ENCODE results near the gene LGALS8. TPM values are rescaled to one million over a fixed set of nuclear protein-coding genes. Genes with fewer than 3 reads are reported as not detected.

Gene LGALS8
- total RNA-seq, 4 donors from 2014 or later = 32.8 to 83.3 (median 51.9) TPM

DNA sequence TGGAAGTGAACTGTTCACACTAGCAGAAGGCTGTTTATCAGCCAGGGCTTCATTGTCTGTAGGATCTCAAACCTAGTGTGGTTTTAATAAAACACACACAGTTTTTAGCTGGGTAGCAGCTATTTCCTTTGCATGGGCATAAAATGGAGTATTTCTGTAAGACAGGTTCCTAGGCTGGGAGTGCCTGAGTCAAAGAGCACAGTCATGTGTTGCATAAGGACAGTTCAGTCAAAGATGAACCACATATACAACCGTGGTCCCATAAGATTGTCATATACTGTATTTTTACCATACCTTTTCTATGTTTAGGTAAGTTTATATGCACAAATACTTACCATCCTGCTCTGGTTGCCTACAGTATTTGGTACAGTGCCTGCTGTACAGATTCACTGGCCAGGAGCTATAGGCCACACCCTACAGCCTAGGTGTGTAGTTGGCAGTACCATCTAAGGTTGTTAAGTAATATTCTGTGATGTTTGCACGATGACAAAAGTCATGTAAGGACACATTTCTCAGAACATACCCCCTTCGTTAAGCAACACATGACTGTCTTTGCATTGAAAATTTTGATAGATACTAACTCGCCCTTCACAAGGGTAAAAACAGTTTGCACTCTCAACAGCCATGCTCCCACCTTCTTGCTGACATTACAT is 17.2 kb downstream of the LGALS8 start:
- 87% methylated on average over 4 of the region's 4 CpGs for WGBS
- Histone ChIP-seq H3K4me1 (no peaks in the 10 kb centered on the region), H3K27ac (replicated peaks in 1 of 4) (no peak overlapping the region), H3K36me3 (peaks cover 16 to 95% (median 76%) of the 10 kb centered on the region in 4 donors), H3K4me3 (no peak overlapping the region), H3K9me3 (no peaks in the 10 kb centered on the region), H3K27me3 (no peaks in the 10 kb centered on the region)
- intact Hi-C loops (cut with DNase I) = no loop called here
- no peak for DNase-seq (ENCODE audit: extremely low spot score)
- TF ChIP-seq POLR2AphosphoS5 (IDR thresholded peaks at IDR 0.05) (no peak), POLR2A (IDR thresholded peaks at IDR 0.05; ENCODE audit: low read depth) (no peak), EP300 (IDR thresholded peaks at IDR 0.05) (no peak)
- TF ChIP-seq, protein P1, sequence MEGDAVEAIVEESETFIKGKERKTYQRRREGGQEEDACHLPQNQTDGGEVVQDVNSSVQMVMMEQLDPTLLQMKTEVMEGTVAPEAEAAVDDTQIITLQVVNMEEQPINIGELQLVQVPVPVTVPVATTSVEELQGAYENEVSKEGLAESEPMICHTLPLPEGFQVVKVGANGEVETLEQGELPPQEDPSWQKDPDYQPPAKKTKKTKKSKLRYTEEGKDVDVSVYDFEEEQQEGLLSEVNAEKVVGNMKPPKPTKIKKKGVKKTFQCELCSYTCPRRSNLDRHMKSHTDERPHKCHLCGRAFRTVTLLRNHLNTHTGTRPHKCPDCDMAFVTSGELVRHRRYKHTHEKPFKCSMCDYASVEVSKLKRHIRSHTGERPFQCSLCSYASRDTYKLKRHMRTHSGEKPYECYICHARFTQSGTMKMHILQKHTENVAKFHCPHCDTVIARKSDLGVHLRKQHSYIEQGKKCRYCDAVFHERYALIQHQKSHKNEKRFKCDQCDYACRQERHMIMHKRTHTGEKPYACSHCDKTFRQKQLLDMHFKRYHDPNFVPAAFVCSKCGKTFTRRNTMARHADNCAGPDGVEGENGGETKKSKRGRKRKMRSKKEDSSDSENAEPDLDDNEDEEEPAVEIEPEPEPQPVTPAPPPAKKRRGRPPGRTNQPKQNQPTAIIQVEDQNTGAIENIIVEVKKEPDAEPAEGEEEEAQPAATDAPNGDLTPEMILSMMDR (IDR thresholded peaks at IDR 0.05) = no peak

DNA sequence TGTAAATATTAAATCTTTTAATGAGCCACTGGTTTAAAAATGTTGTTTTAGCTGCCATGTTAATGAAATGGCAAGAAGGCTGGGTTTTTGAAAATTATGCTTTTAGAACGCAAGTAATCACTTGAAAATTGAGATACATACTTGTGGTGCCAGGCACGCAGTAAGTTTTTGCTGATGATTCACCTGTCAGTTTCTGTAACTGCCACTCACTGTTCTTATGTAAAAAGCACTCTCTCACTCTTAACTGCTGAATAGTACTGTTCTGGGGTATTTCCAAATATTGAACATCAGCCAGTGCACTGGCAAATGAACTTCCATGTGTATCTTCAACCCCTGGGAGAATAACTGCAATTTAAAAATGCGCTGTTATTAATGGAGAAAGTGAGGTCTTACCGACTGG is 17.9 kb downstream of the LGALS8 start:
- Histone ChIP-seq H3K27me3 (no peaks in the 10 kb centered on the region), H3K27ac (replicated peaks in 1 of 4) (no peak overlapping the region), H3K36me3 (peaks cover 16 to 95% (median 82%) of the 10 kb centered on the region in 4 donors), H3K4me1 (no peaks in the 10 kb centered on the region), H3K9me3 (no peaks in the 10 kb centered on the region), H3K4me3 (no peak overlapping the region)
- WGBS = 92% methylated on average over 4 of the region's 4 CpGs
- intact Hi-C loops (cut with DNase I) = no loop called here
- TF ChIP-seq EP300 (IDR thresholded peaks at IDR 0.05) (no peak), POLR2A (IDR thresholded peaks at IDR 0.05; ENCODE audit: low read depth) (no peak), POLR2AphosphoS5 (IDR thresholded peaks at IDR 0.05) (no peak)
- DNase-seq (ENCODE audit: extremely low spot score) = no peak

DNA sequence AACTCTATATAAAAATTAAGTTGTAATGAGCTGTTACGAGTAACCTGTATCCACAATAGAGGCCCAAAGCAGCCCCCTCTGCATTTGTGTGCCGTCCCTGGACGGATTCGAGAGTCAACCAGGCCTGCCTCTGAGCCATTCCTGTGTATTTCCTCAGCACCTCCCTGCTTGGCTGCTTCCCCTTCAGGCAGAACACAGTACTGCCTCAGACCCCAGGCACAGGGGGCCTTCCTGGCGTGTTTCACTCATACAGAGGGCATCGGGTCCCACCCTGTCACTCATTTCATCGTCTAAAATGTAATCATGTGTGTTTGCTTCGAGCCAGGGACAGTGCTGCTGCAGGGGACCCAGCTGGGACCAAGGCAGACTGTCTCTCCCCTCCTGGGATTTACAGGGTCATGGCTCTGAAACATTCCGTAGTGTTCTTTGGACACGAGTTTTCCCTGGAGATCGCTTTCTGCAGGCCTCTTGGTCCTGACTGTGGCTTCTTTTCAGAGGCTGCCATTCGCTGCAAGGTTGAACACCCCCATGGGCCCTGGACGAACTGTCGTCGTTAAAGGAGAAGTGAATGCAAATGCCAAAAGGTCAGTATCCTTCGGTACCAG is 19.4 kb downstream of the LGALS8 start:
- Histone ChIP-seq H3K36me3 (peaks cover 27 to 100% (median 88%) of the 10 kb centered on the region in 4 donors), H3K4me3 (no peak overlapping the region), H3K4me1 (no peaks in the 10 kb centered on the region), H3K27me3 (no peaks in the 10 kb centered on the region), H3K9me3 (no peaks in the 10 kb centered on the region), H3K27ac (replicated peaks in 1 of 4) (no peak overlapping the region)
- TF ChIP-seq POLR2A (IDR thresholded peaks at IDR 0.05; ENCODE audit: low read depth) (no peak), POLR2AphosphoS5 (IDR thresholded peaks at IDR 0.05) (no peak), EP300 (IDR thresholded peaks at IDR 0.05) (no peak)
- TF ChIP-seq, protein P1 (IDR thresholded peaks at IDR 0.05) = no peak
- DNase-seq (ENCODE audit: extremely low spot score) = no peak
- 71% methylated on average over 16 of the region's 16 CpGs for WGBS
- intact Hi-C loops (cut with DNase I) = no loop called here

DNA sequence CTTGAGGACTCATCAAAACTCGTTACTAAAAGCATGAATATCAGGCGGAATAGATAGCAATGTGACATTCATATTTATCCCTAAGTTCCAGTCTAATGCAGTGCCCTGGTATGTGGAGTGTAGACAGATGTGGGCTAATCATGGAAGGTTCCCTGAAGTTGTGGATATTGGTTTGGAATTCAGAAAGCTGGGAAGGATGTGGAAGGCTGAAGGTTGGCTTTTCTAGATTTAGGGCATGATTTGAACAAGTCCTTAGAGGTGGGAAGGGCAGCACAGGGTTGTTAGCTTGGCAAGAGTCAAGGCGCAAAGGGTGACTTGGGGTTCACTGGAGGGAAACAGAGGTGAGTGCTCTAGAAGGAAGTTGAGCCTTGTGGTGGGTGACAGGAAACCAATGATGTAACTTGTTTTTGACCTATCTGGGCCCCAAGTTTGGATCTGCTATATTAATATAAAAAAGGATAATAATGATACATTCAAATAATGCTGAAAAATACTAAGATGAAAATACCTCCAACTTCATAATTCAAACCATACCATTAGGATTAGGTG is 21.9 kb downstream of the LGALS8 start:
- Histone ChIP-seq H3K27me3 (no peaks in the 10 kb centered on the region), H3K4me3 (no peak overlapping the region), H3K36me3 (peaks cover 49 to 100% (median 88%) of the 10 kb centered on the region in 4 donors), H3K9me3 (no peaks in the 10 kb centered on the region), H3K4me1 (no peaks in the 10 kb centered on the region), H3K27ac (replicated peaks in 1 of 4) (no peak overlapping the region)
- DNase-seq (ENCODE audit: extremely low spot score) = no peak
- WGBS = 70% methylated on average over 3 of the region's 3 CpGs
- no peak for TF ChIP-seq EP300 (IDR thresholded peaks at IDR 0.05)
- TF ChIP-seq POLR2A (IDR thresholded peaks at IDR 0.05; ENCODE audit: low read depth) = no peak
- no peak for TF ChIP-seq POLR2AphosphoS5 (IDR thresholded peaks at IDR 0.05)
- intact Hi-C loops (cut with DNase I) = no loop called here

DNA sequence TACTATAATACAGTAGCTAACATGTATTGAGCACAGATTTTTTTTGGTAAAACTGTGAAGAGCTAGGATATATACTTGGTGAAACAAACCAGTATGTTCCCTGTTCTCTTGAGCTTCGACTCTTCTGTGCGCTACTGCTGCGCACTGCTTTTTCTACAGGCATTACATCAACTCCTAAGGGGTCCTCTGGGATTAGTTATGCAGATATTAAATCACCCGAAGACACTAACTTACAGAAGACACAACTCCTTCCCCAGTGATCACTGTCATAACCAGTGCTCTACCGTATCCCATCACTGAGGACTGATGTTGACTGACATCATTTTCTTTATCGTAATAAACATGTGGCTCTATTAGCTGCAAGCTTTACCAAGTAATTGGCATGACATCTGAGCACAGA is 24.7 kb downstream of the LGALS8 start:
- H3K4me3 ChIP-seq = no peak overlapping the region
- TF ChIP-seq POLR2AphosphoS5 (IDR thresholded peaks at IDR 0.05) (no peak), POLR2A (IDR thresholded peaks at IDR 0.05; ENCODE audit: low read depth) (no peak), EP300 (IDR thresholded peaks at IDR 0.05) (no peak)
- TF ChIP-seq, protein P1 (IDR thresholded peaks at IDR 0.05) = no peak
- no peak for DNase-seq (ENCODE audit: extremely low spot score)
- no peak overlapping the region for H3K27ac ChIP-seq (replicated peaks in 1 of 4)
- H3K4me1 ChIP-seq = no peaks in the 10 kb centered on the region
- WGBS = 92% methylated on average over 6 of the region's 6 CpGs
- H3K9me3 ChIP-seq = no peaks in the 10 kb centered on the region
- H3K36me3 ChIP-seq = peaks cover 55 to 100% (median 93%) of the 10 kb centered on the region in 4 donors
- intact Hi-C loops (cut with DNase I) = no loop called here
- no peaks in the 10 kb centered on the region for H3K27me3 ChIP-seq

Measured in esophagus muscularis mucosa (tissue), 4 donors.